ENCODE measurements around the gene SNX4.

DNA sequence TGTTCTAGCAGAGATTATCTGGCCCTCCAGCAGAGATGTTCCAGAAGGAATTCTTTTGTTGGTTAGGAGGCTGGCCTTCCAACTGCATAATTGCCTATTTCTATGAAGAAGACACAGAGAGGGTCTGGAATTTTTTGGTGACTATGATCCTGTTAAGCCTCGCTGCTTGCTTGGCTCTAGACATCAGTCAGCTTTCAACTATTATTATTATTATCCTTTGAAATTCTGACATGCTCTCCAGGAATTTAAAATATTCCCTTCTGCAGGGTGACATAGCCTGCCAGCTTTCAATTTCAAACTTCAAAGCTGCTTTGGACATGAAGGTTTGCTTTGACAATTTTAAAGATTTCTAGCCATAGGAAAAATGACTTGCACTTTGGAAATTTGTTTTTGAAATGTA lies 118.6 kb downstream of the SNX4 start:
- TF ChIP-seq, protein P1, sequence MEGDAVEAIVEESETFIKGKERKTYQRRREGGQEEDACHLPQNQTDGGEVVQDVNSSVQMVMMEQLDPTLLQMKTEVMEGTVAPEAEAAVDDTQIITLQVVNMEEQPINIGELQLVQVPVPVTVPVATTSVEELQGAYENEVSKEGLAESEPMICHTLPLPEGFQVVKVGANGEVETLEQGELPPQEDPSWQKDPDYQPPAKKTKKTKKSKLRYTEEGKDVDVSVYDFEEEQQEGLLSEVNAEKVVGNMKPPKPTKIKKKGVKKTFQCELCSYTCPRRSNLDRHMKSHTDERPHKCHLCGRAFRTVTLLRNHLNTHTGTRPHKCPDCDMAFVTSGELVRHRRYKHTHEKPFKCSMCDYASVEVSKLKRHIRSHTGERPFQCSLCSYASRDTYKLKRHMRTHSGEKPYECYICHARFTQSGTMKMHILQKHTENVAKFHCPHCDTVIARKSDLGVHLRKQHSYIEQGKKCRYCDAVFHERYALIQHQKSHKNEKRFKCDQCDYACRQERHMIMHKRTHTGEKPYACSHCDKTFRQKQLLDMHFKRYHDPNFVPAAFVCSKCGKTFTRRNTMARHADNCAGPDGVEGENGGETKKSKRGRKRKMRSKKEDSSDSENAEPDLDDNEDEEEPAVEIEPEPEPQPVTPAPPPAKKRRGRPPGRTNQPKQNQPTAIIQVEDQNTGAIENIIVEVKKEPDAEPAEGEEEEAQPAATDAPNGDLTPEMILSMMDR (IDR thresholded peaks at IDR 0.05; ENCODE audit: low read depth, low read length): no peak
- no peak for TF ChIP-seq MAX (IDR thresholded peaks at IDR 0.05; ENCODE audit: low read depth, low read length)
- no peak for TF ChIP-seq POLR2A (IDR thresholded peaks at IDR 0.05; ENCODE audit: extremely low read depth, insufficient read length)

Data from NB4 (cell line).